MM.1S (cell line): ENCODE measurements around the gene VAPA.

Experiments used
- EZH2 ChIP-seq: fragments of 300-600 bp; sonication (generic); optimal IDR thresholded peaks from 2 replicates; pipeline ENCODE3; 2017; ENCODE audit warnings: low read depth, mild to moderate bottlenecking, antibody characterized with exemption, low read length, mixed read lengths
- EZH2phosphoT487 ChIP-seq: fragments of 300-600 bp; sonication (generic); IDR thresholded peaks from 2 replicates; pipeline ENCODE4 v1.6.1; 2018; ENCODE audit warnings: antibody characterized with exemption, low read length
- TF ChIP-seq, protein P1 (sequence below): fragments of 300-600 bp; sonication (generic); IDR thresholded peaks from 2 replicates; pipeline ENCODE4 v1.5.1; 2016; ENCODE audit warnings: antibody characterized with exemption, low read length, mixed read lengths

- TF ChIP-seq, protein P1, sequence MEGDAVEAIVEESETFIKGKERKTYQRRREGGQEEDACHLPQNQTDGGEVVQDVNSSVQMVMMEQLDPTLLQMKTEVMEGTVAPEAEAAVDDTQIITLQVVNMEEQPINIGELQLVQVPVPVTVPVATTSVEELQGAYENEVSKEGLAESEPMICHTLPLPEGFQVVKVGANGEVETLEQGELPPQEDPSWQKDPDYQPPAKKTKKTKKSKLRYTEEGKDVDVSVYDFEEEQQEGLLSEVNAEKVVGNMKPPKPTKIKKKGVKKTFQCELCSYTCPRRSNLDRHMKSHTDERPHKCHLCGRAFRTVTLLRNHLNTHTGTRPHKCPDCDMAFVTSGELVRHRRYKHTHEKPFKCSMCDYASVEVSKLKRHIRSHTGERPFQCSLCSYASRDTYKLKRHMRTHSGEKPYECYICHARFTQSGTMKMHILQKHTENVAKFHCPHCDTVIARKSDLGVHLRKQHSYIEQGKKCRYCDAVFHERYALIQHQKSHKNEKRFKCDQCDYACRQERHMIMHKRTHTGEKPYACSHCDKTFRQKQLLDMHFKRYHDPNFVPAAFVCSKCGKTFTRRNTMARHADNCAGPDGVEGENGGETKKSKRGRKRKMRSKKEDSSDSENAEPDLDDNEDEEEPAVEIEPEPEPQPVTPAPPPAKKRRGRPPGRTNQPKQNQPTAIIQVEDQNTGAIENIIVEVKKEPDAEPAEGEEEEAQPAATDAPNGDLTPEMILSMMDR = no peak
- TF ChIP-seq EZH2 = no peak
- TF ChIP-seq EZH2phosphoT487 = no peak
These were observed 44.7 kb upstream of the VAPA start for GRCh38 chr18:9868857-9869714.
